GM21390 (cell line): ENCODE data around the gene MTMR10.

Experiments used
- ATAC-seq: cut with Tn5 transposase; IDR thresholded peaks from one replicate; pipeline ENCODE4 v1.9.1; 2021; ENCODE audit not compliant: unreplicated experiment

Gene MTMR10

GRCh38 chr15:31014608-31014925, 23.1 kb upstream of the MTMR10 start:
- ATAC-seq = no peak

DNA sequence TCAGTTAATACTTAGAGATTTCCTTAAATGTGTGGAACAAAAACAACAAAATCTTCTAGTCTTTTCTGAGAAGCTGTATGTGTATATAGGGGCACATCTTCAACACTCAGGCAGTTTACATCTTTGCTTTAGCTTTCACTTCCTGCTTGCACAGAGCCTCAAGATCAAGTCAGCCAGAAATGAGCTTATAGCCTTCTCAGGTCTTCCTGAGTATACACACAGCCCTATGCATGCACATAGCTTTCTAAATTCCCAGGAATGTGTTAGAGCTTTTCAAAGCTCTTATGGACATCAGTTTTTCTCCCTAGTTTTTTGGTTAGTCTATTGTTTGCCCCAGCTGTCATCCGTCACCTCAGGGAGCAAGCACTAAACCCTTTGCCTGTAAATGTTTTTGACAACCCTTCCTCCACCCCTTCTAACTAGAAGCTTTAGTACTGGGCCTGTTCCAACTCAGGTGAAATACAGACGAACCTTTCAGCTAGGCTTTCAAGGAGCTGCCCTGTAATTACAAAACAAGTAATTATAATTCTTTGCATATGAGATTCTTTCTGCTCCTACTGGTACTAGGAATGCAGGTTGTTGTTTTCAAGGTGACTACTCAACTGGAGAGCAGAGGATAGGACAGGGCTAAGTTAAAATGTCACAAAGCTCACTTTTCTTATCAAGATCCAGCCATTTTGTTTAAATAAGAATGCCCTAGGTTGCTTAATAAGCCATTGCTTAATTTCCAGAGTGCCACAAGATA, 22.6 kb upstream of the MTMR10 start:
- peak; percentile 94 for ATAC-seq

GRCh38 chr15:31012455-31012854, 21.0 kb upstream of the MTMR10 start:
- ATAC-seq = no peak

DNA sequence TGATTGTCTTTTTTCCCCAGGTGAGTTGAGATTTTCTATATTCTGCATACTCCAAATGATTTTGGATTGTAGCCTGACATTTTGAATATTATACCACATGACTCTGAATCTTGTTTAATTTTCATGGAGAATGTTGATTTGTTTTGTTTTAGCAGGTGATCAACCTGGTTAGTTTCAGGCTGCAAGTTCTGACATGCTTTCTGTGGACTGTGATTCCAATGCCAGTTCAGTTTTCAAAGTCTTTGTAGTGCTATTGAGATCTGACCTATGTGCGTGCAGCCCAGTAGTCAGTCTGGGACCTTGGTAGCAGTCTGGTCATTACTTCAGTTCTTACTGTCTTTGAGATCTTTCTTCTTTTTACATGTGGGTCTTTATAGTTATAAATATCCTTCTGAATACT, 18.6 kb upstream of the MTMR10 start:
- no peak for ATAC-seq

DNA sequence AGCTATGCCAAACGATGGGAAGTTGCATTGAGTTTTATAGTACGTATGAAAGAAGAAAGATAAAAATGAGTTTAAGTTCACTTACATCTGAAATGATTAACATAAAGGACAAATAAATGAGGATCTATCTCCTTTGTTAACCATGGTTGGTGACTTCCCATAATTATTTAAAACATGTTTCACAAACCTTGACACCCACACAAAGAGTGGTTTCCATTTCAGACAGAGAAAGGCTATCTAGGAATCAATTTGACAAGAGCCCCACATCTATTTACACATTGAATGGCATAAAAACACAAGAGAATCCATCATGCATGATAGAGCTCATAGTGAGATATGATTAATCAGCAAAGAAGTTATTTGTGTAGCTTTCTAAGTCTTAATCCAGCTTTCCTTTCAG, 14.2 kb upstream of the MTMR10 start:
- ATAC-seq = no peak

- peak; percentile 90 for ATAC-seq
Measured at GRCh38 chr15:31004220-31004733, 12.8 kb upstream of the MTMR10 start.

- ATAC-seq = no peak
Measured at GRCh38 chr15:31001702-31002101, 10.3 kb upstream of the MTMR10 start.

GRCh38 chr15:30999729-31000128, 8.3 kb upstream of the MTMR10 start:
- no peak for ATAC-seq

DNA sequence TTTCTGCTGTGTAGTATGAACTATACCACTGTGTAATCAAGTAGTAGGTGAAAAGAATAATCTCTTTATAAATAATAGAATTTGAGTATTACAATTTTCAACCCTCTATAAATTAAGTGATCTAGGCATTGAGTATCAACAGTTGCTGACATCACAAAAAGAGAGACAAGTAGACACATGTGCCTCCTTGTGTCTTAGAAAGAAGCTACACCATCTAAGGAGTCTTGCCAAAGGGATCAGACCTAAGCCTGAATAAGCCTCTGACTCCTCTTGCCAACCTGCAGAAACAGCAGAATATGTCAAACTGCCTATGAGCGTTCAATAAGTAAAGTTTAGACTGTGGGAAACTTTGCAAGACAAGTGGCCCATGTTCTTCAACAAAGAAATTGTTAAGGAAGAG, 5.8 kb upstream of the MTMR10 start:
- no peak for ATAC-seq

DNA sequence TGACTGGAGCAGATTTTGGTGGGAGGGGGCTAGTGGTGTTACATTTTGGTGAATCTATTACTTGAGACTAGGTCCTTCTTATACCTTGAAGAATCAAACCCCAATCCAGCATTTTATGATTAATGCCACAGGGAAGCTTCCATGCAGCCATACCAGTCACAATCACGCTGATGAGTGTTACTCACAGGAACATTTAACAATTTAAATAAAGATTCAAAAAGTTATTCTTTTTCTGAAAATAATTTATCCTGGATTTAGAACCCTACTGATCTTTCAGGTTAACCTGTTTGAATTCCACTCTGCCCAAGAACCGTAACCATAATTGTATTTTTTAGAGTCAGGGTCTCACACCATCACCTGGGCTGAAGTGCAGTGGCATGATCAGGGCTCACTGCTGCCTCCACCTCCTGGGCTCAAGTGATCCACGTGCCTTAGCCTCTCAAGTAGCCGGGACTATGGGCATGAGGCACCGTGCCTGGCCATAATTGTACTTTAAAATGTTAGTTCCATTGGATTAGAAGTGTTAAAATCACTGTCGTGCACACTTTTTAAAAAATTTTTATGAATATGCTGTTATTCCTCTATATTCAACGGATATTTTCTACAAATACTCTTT, 929 bp upstream of the MTMR10 start:
- no peak for ATAC-seq

DNA sequence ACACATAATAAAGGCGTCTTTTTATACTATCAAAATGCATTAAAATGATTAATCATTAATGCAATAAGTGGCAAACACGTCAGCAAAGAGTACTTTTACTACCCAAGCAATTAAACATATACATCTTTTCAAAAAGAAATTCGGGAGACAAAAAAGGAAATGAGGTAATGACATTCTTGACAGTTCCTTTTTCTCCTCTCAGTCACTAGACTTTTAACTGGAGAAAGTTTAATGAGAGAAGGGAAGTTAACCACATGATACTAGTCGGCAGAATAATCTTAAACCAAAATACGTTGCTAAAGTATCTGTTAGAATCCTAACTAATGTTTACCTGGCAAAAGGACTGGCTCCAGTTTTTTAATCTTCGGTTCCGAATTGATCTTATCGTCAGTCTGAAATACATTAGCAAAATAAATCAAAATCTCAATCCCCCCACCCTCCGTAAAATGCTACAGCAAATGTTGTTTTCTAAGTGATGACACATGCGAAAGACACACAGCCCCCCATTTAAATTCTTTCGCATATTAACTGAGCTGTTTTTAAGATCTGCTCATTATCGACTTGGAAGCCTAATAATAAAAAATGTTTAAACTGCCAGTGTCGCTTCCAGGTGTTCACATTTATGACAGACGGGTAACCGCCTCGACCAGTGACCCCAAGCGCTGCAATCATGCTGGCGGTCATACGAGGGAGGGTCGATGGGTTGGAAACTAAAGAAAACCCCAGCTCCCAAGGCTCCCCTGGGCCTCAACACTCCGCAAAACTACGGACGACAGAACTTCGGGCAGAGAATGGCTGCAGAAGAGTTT, 778 bp downstream of the MTMR10 start:
- ATAC-seq = no peak

- no peak for ATAC-seq
Measured at GRCh38 chr15:30990036-30990435, 1.4 kb downstream of the MTMR10 start.

- no peak for ATAC-seq
Measured at GRCh38 chr15:30985081-30985531, 6.3 kb downstream of the MTMR10 start.

DNA sequence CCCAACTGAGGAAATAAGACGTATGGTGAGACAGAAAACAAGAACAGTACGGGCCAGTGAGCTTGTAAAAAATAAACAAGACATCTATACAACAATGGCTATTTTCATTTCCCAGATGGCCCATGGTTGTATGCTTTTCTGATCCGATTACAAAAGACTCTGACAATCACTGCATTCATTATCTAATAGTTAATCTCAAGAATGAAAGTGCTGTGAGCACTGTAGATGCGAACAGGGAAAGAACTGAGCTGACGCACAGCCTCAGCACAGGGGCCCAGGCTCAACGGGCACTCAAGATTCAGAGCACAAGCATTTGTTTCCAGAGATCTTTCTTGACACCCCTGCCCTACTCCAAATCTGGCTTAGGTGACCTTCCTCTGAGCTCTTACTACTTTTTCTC, 6.9 kb downstream of the MTMR10 start:
- ATAC-seq = no peak

- ATAC-seq = no peak
Measured at GRCh38 chr15:30984118-30984517, 7.3 kb downstream of the MTMR10 start.

DNA sequence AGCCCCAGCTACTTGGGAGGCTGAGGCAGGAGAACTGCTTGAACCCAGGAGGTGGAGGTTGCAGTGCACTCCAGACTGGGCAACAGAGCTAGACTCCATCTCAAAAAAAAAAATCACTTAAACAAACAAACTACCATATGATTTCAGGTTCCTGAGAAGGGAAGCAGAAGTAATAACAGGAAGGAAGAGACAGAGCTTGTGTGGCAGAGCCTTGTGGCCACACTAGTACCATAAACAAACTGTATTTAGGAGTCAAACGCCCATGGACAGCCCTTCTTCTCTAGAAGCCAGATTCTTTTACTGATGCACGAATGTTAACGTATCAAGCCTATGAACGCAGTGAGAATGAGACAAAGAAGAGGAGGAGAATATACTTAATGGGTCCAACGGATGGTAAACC, 12.0 kb downstream of the MTMR10 start:
- ATAC-seq = no peak

DNA sequence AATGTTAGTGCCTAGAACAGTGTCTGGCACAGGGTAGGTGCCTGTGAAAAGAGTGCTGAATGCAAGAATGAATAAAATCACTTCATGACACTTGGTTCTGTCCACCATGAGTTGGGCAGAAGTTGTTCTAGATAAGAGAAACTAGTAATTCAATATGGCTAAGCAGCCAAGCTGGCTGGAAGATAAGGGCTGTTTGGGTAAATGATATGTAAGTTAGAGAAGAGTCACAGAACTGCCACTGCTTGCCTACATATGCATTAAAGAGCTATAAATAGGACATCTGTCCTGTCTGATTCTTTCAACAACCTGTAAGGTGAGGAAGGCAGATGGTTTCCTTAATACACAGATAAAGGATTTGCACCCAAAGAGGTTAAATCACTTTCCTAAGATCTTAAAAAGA, 13.1 kb downstream of the MTMR10 start:
- no peak for ATAC-seq

- no peak for ATAC-seq
Measured at GRCh38 chr15:30974112-30974511, 17.3 kb downstream of the MTMR10 start.

- no peak for ATAC-seq
Measured at GRCh38 chr15:30973379-30973778, 18.0 kb downstream of the MTMR10 start.

DNA sequence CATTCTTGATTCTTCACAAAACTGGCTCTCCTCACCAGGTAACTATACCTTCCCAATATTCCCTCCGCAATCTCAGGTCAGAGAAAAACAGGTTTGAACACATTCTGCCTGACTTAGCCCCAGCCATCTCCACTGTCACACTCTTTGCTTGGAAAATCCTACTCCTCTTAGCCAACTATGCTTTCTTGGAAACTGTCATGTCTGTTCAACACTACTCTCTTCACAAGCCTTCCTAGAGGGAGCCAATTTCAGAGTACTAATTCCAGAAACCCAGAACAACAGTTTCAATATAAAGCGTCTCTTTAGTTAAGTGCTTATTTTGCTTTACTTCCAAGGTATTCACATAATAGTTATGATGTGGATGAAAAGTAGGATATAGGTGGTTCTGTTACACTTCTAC, 21.7 kb downstream of the MTMR10 start:
- no peak for ATAC-seq

DNA sequence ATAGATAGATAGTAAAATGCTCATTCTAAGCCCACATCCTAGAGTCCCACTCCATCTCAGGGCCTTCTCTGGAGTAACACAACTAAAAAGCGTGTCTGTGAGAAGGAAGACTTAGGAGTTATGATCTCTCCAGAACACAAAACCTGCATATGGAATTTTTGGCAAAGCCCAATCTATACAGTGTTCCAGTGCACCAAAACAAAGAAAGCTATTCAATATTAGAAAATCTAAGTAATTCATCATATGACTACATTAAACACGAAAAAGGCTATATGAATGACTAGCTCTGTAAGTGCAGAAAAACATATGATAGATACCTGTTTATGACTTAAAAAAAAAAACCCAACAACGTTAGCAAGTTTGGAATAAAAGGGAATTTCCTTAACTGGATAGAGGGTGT, 27.7 kb downstream of the MTMR10 start:
- ATAC-seq = no peak

DNA sequence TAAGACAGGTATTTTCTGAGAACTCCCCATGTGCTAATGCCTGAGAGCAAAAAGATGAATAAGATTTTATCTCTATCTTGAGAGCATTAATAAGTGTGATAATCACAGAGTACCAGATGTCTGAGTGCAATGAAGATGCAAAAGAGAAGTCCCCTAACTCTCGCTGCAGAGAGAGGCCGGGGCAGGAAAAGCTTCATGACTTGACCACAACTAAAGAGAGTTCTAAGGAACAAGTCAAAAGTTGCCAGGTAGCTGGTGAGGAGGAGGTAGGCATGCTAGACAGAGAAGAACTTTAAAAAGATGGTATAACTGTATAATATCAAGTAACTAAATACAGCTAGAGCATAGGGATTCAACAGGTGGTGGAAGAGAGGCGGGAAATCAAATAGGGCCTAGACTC, 28.8 kb downstream of the MTMR10 start:
- ATAC-seq = no peak
